K562 (cell line): Measurements from ENCODE around the gene ARHGEF7. TPM values are rescaled to one million over a fixed set of nuclear protein-coding genes. Genes with fewer than 3 reads are reported as not detected.

Experiments
- ATAC-seq: fragments of 200-7000 bp; cut with Tn5 transposase; 3 replicates; pipeline ENCODE4 v1.9.1; 2020; ENCODE audit warnings: moderate library complexity
- BruUV-seq: library from RNA; stranded (reverse); fragments of 400-500 nt; replicated peaks from 2 replicates; lab custom pipeline; 2021; lab: Mats Ljungman, UMichigan
- CTCF ChIA-PET: fragments of 300-600 bp; formaldehyde crosslinking; extraction: SDS; loops from one replicate; lab custom pipeline; 2021; ENCODE audit warnings: low intra/inter-chr PET ratio; lab: Yijun Ruan, JAX
- POLR2A ChIA-PET: fragments of 300-600, 350-650 bp; sonication (Branson Sonifier 250); formaldehyde crosslinking; extraction: SDS; loops from one replicate; lab custom pipeline; 2021; ENCODE audit warnings: antibody characterized with exemption, inconsistent platforms; lab: Yijun Ruan, JAX
- DNase-seq, 4 experiments: peaks; one replicate each; pipeline versions ENCODE4 v3.0.0 to v3.0.0-alpha.2; 2011 to 2018; ENCODE audit warnings: low spot score in 3 of 4, mixed read lengths in 3 of 4; ENCODE audit errors: extremely low read depth in 1 of 4
- FAIRE-seq: peaks from 2 replicates; lab custom pipeline; 2011; peaks lifted over from hg19 to GRCh38; lab: Jason Lieb, UNC
- H2AFZ ChIP-seq: 2 replicates; pipeline ENCODE4 v1.6.0; 2011; ENCODE audit warnings: low read depth, low read length, control low read depth, inconsistent platforms
- H3K27ac ChIP-seq: fragments of 200-600 bp; 3 replicates; pipeline ENCODE4 v1.8.0; 2011; ENCODE audit warnings: low read depth, mild to moderate bottlenecking, control low read depth, inconsistent platforms, low read length, moderate library complexity, mixed read lengths; ENCODE audit errors: extremely low read depth
- H3K27me3 ChIP-seq, 2 experiments: fragments of 300-600 bp in 1 of 2; 2 replicates in 1 of 2; 3 replicates in 1 of 2; pipeline versions ENCODE4 v1.6.0 to v1.8.0; 2011; ENCODE audit warnings: inconsistent platforms in 2 of 2, low read length in 2 of 2, mild to moderate bottlenecking in 1 of 2, mixed read lengths in 1 of 2, moderate library complexity in 1 of 2; ENCODE audit not compliant: control insufficient read depth in 2 of 2, insufficient read depth in 2 of 2
- H3K36me3 ChIP-seq: fragments of 300-600 bp; 3 replicates; pipeline ENCODE4 v1.8.0; 2011; ENCODE audit warnings: mild to moderate bottlenecking, low read length, inconsistent platforms; ENCODE audit not compliant: control insufficient read depth, insufficient read depth
- H3K4me1 ChIP-seq, 2 experiments: fragments of 200-600 bp in 1 of 2; replicated peaks in 1 of 2; 2 replicates in 1 of 2; 3 replicates in 1 of 2; pipeline versions ENCODE4 v1.5.1 to v1.8.0; 2011; ENCODE audit warnings: inconsistent platforms in 2 of 2, low read length in 2 of 2, mild to moderate bottlenecking in 1 of 2, mixed read lengths in 1 of 2, moderate library complexity in 1 of 2; ENCODE audit not compliant: control insufficient read depth in 2 of 2, insufficient read depth in 2 of 2
- H3K4me2 ChIP-seq: 2 replicates; pipeline ENCODE4 v1.6.1; 2011; ENCODE audit warnings: low read length, control low read depth, inconsistent platforms, mixed read lengths; ENCODE audit not compliant: insufficient read depth
- H3K4me3 ChIP-seq: fragments of 200-600 bp; sonication (generic), shearing (Covaris generic); 2 replicates; pipeline ENCODE4 v1.5.1; 2016; ENCODE audit warnings: control low read depth, inconsistent platforms
- H3K79me2 ChIP-seq: fragments of 200-600 bp; 3 replicates; pipeline ENCODE4 v1.8.0; 2011; ENCODE audit warnings: low read length, inconsistent platforms; ENCODE audit not compliant: control insufficient read depth, insufficient read depth
- H3K9ac ChIP-seq, 2 experiments: 2 replicates each; pipeline versions ENCODE4 v1.6.0 to v1.6.1; 2011; ENCODE audit warnings: low read depth in 2 of 2, low read length in 2 of 2, control low read depth in 1 of 2, inconsistent platforms in 1 of 2, mild to moderate bottlenecking in 1 of 2, mixed read lengths in 1 of 2; ENCODE audit not compliant: insufficient read depth in 1 of 2
- H3K9me1 ChIP-seq: one replicate; pipeline ENCODE4 v1.6.0; 2011; ENCODE audit warnings: inconsistent platforms, mild to moderate bottlenecking, low read length, moderate library complexity; ENCODE audit not compliant: control insufficient read depth, insufficient read depth
- H3K9me3 ChIP-seq: replicated peaks from 2 replicates; pipeline ENCODE4 v1.5.1; 2011; ENCODE audit warnings: low read depth, low read length, inconsistent platforms; ENCODE audit not compliant: control insufficient read depth, insufficient read depth
- H4K20me1 ChIP-seq: replicated peaks from 2 replicates; pipeline ENCODE4 v1.6.1; 2011; ENCODE audit warnings: low read length, inconsistent platforms, mixed read lengths; ENCODE audit not compliant: control insufficient read depth, insufficient read depth
- ARID2 ChIP-seq: fragments of 450-650 bp; IDR thresholded peaks from 2 replicates; pipeline ENCODE4 v1.6.1; 2017; ENCODE audit warnings: antibody characterized with exemption, mild to moderate bottlenecking
- ATF7 ChIP-seq: fragments of 450-650 bp; IDR thresholded peaks from 2 replicates; pipeline ENCODE4 v1.7.1; 2014; ENCODE audit warnings: mild to moderate bottlenecking, moderate library complexity
- BACH1 ChIP-seq: fragments of 200-800 bp; sonication (Bioruptor generic); IDR thresholded peaks from 2 replicates; pipeline ENCODE4 v1.6.1; 2016; ENCODE audit warnings: missing genetic modification characterization, missing compliant biosample characterization
- CC2D1A ChIP-seq: fragments of 450-650 bp; IDR thresholded peaks from 2 replicates; pipeline ENCODE4 v1.6.1; 2017; ENCODE audit warnings: mild to moderate bottlenecking
- DPF2 ChIP-seq: fragments of 450-650 bp; IDR thresholded peaks from 2 replicates; pipeline ENCODE4 v1.6.1; 2016
- E2F6 ChIP-seq, 2 experiments: IDR thresholded peaks; 2 replicates each; pipeline ENCODE4 v1.6.1; 2011; ENCODE audit warnings: borderline replicate concordance in 1 of 2, control low read depth in 1 of 2, low read depth in 1 of 2, low read length in 1 of 2, mild to moderate bottlenecking in 1 of 2, mixed read lengths in 1 of 2, moderate library complexity in 1 of 2; ENCODE audit not compliant: insufficient read depth in 1 of 2, insufficient read length in 1 of 2, poor library complexity in 1 of 2, severe bottlenecking in 1 of 2; ENCODE audit errors: extremely low read depth in 1 of 2
- EWSR1 ChIP-seq: fragments of 450-650 bp; IDR thresholded peaks from 2 replicates; pipeline ENCODE4 v1.6.1; 2018; ENCODE audit warnings: borderline replicate concordance, mild to moderate bottlenecking, low read depth, moderate library complexity; ENCODE audit not compliant: partially characterized antibody
- FOXJ3 ChIP-seq: sonication (generic); formaldehyde crosslinking; IDR thresholded peaks from 2 replicates; pipeline ENCODE4 v1.4.0; 2020; ENCODE audit warnings: mild to moderate bottlenecking, missing genetic modification reagents
- RUNX1 ChIP-seq: sonication (generic); IDR thresholded peaks from 2 replicates; pipeline ENCODE4 v1.6.1; 2016; ENCODE audit warnings: antibody characterized with exemption, low read depth
- SAFB ChIP-seq: fragments of 200-400 bp; formaldehyde crosslinking; IDR thresholded peaks from 2 replicates; pipeline ENCODE4 v1.6.1; 2017; ENCODE audit warnings: low read depth, low read length, borderline replicate concordance
- SIRT6 ChIP-seq: IDR thresholded peaks from one replicate; pipeline ENCODE4 v1.6.1; 2012; ENCODE audit warnings: low read depth, mild to moderate bottlenecking, control low read depth, inconsistent platforms, low read length, moderate library complexity
- SRSF9 ChIP-seq: fragments of 200-400 bp; formaldehyde crosslinking; IDR thresholded peaks from 2 replicates; pipeline ENCODE4 v1.6.1; 2017; ENCODE audit warnings: low read depth, low read length, borderline replicate concordance
- STAT5B ChIP-seq: fragments of 250-450 bp; sonication (Bioruptor Pico); IDR thresholded peaks from 2 replicates; pipeline ENCODE4 v1.8.0; 2021; ENCODE audit warnings: mild to moderate bottlenecking, inconsistent platforms
- THRB ChIP-seq: fragments of 450-650 bp; formaldehyde crosslinking; conservative IDR thresholded peaks from 2 replicates; pipeline ENCODE4 v1.4.0; 2022; ENCODE audit warnings: mild to moderate bottlenecking, missing genetic modification characterization
- ZNF133 ChIP-seq: fragments of 250-450 bp; sonication (Bioruptor Pico); IDR thresholded peaks from 2 replicates; pipeline ENCODE4 v1.4.0; 2020; ENCODE audit warnings: mild to moderate bottlenecking
- WGBS: fragments of 100-300 bp; shearing (Covaris generic); methylation state at CpG from one replicate; pipeline ENCODE4 v1.1.6; 2016; ENCODE audit warnings: low coverage, mixed read lengths; ENCODE audit not compliant: insufficient coverage; ENCODE audit errors: missing lambda C conversion rate; 5-methylcytosine and 5-hydroxymethylcytosine counted together
- in situ Hi-C: fragments of 300-500 bp; cut with MboI; formaldehyde crosslinking; loops from 4 replicates; pipeline ENCODE4 v1.15.0; 2018; ENCODE audit warnings: inconsistent platforms, mixed read lengths
- intact Hi-C: fragments of 100-400 bp; cut with micrococcal nuclease; formaldehyde crosslinking; loops from 2 replicates; pipeline ENCODE4 v1.14.2; 2022
- polyA plus RNA-seq, 8 experiments: library from polyadenylated mRNA; depleted of rRNA in 4 of 8; stranded (reverse) in 5 of 8; unstranded in 3 of 8; fragments of >200 nt; fragmentation: Nextera tagmentation in 2 of 8; fragmentation: Illumina TruSeq in 1 of 8; extraction: Ambion mirVana in 2 of 8; extraction: Trizol in 1 of 8; gene quantifications; 2 replicates each; pipeline versions ENCODE4 v1.2.1 to v1.2.3, GENCODE V29; 2011 to 2014; ENCODE audit warnings: inconsistent platforms in 1 of 8, missing spikeins in 1 of 8
- total RNA-seq, 7 experiments: library from RNA; depleted of rRNA in 6 of 7; stranded (reverse); fragments of >200 nt in 6 of 7; fragmentation: Illumina TruSeq in 2 of 7; extraction: Trizol in 2 of 7; gene quantifications; 2 replicates each; pipeline versions ENCODE4 v1.2.1 to v1.2.3, GENCODE V29; 2011 to 2021; ENCODE audit warnings: low replicate concordance in 1 of 7

The ARHGEF7 gene
- total and polyA plus RNA-seq, 9 of the 15 experiments (the other 6 are each of a cell fraction or from before 2014, with no cell fraction given) = 2.1 to 26.8 (median 17.5) TPM

- Histone ChIP-seq H3K4me2 (no peak overlapping the region), H3K9me3 (no peaks in the 10 kb centered on the region), H4K20me1 (no peaks in the 10 kb centered on the region), H3K79me2 (no peaks in the 10 kb centered on the region), H3K4me3 (no peak overlapping the region), H2AFZ (no peak overlapping the region), H3K9ac (no peak overlapping the region), H3K4me1 (peaks cover 0 to 8% of the 10 kb centered on the region in 2 experiments; a peak in 2 of 5 replicates), H3K9me1 (no peaks in the 10 kb centered on the region), H3K27ac (no peak overlapping the region), H3K27me3 (peaks cover 16 to 29% of the 10 kb centered on the region in 2 experiments; a peak in 4 of 5 replicates), H3K36me3 (no peaks in the 10 kb centered on the region)
- in situ Hi-C loops = no loop called here
- TF ChIP-seq ARID2 = no peak
- no peak for TF ChIP-seq STAT5B (CRISPR knock-in tag)
- TF ChIP-seq SAFB = no peak
- CTCF ChIA-PET = no interaction called here
- 4% methylated on average over 2 of the region's 2 CpGs for WGBS
- no TSS peak for BruUV-seq
- DNase-seq = no peak
- no peak for FAIRE-seq
- intact Hi-C loops = no loop called here
- no peak for ATAC-seq
- POLR2A ChIA-PET = no interaction called here
These were observed 5.1 kb upstream of the ARHGEF7 start for GRCh38 chr13:111110054-111110453.

GRCh38 chr13:111111376-111111937, 3.7 kb upstream of the ARHGEF7 start:
- Histone ChIP-seq H3K4me2 (no peak overlapping the region), H4K20me1 (no peaks in the 10 kb centered on the region), H3K4me3 (no peak overlapping the region), H3K9ac (no peak overlapping the region), H3K79me2 (no peaks in the 10 kb centered on the region), H3K27me3 (peaks cover 20 to 33% of the 10 kb centered on the region in 2 experiments; a peak in 4 of 5 replicates), H3K9me1 (no peaks in the 10 kb centered on the region), H3K36me3 (no peaks in the 10 kb centered on the region), H3K4me1 (peaks cover 0 to 14% of the 10 kb centered on the region in 2 experiments; a peak in 2 of 5 replicates), H3K9me3 (no peaks in the 10 kb centered on the region), H3K27ac (no peak overlapping the region), H2AFZ (no peak overlapping the region)
- DNase-seq = no peak
- WGBS = 2% methylated on average over 6 of the region's 7 CpGs
- intact Hi-C loops = no loop called here
- in situ Hi-C loops = no loop called here
- ChIA-PET CTCF (no interaction called here), POLR2A (no interaction called here)
- no peak for ATAC-seq
- no peak for FAIRE-seq
- no TSS peak for BruUV-seq
- TF ChIP-seq ATF7 (no peak), CC2D1A (no peak), THRB (CRISPR knock-in tag) (no peak), DPF2 (no peak), ZNF133 (CRISPR knock-in tag) (no peak), SRSF9 (no peak), EWSR1 (no peak), RUNX1 (no peak), BACH1 (tag) (no peak), FOXJ3 (CRISPR knock-in tag) (no peak), SIRT6 (no peak), E2F6 (IDR thresholded peaks at IDR 0.05; ENCODE audit: borderline replicate concordance in 1 of 2, extremely low read depth in 1 of 2, insufficient read depth in 1 of 2, insufficient read length in 1 of 2, low read depth in 1 of 2, low read length in 1 of 2, poor library complexity in 1 of 2, severe bottlenecking in 1 of 2) (no peak)
